C1 segment of cervical spinal cord (tissue), 14 donors: ENCODE measurements around the gene CLCNKA.
"Not testable (repeated sequence)": the region's sequence is repeated elsewhere in the genome, so short reads cannot be mapped to it uniquely, and the experiment has no call there.

Source experiments
- DNase-seq, 14 donors: peaks; one replicate each; lab custom pipeline; 2025; lab: John Stamatoyannopoulos, UW

The CLCNKA gene

GRCh38 chr1:16021681-16022080, at the start of gene CLCNKA:
Gene CLCNKA, plus strand, starts transcription at chr1:16022036. Its CDS starts 584 bp downstream, at chr1:16022620.
- DNase-seq: no peak

- no peak for DNase-seq
Observed at GRCh38 chr1:15972409-15972808, 49.4 kb upstream of the CLCNKA start.

- no peak for DNase-seq
Observed at GRCh38 chr1:15973772-15974171, 48.1 kb upstream of the CLCNKA start.

GRCh38 chr1:15974855-15975254, 47.0 kb upstream of the CLCNKA start:
- no peak for DNase-seq

- DNase-seq: peak in 11 of 14 donors; percentile 62 to 85 (median 75)
Observed at GRCh38 chr1:15975358-15975804, 46.5 kb upstream of the CLCNKA start.

GRCh38 chr1:15975805-15976680, 45.8 kb upstream of the CLCNKA start, which contains the start of gene ZBTB17:
Gene ZBTB17, minus strand, starts transcription at chr1:15976101. Its CDS starts 27,606 bp downstream, at chr1:15948495.
- peak; percentile 46 to 94 (median 82) for DNase-seq

- DNase-seq: not testable (repeated sequence)
Observed at GRCh38 chr1:15977947-15978346, 43.9 kb upstream of the CLCNKA start.

- DNase-seq: no peak
Observed at GRCh38 chr1:15981679-15982078, 40.2 kb upstream of the CLCNKA start.

- DNase-seq: no peak
Observed at GRCh38 chr1:15983275-15983674, 38.6 kb upstream of the CLCNKA start.

- no peak for DNase-seq
Observed at GRCh38 chr1:15985611-15986297, 36.1 kb upstream of the CLCNKA start.

GRCh38 chr1:15988856-15989736, 32.7 kb upstream of the CLCNKA start:
- DNase-seq: no peak

GRCh38 chr1:15989776-15990175, 32.1 kb upstream of the CLCNKA start:
- DNase-seq: no peak

GRCh38 chr1:15991427-15992186, 30.2 kb upstream of the CLCNKA start:
- DNase-seq: no peak

- DNase-seq: no peak
Observed at GRCh38 chr1:15992187-15992553, 29.7 kb upstream of the CLCNKA start.

GRCh38 chr1:15992582-15993500, 29.0 kb upstream of the CLCNKA start:
- no peak for DNase-seq

GRCh38 chr1:15993666-15994065, 28.2 kb upstream of the CLCNKA start:
- no peak for DNase-seq

- no peak for DNase-seq
Observed at GRCh38 chr1:15994081-15994480, 27.8 kb upstream of the CLCNKA start.

- peak in 9 of 14 donors; percentile 26 to 71 (median 51) for DNase-seq
Observed at GRCh38 chr1:15994590-15995351, 27.1 kb upstream of the CLCNKA start.

- DNase-seq: no peak
Observed at GRCh38 chr1:15997076-15997585, 24.7 kb upstream of the CLCNKA start.
